Endodermal cell (in vitro differentiated cells): ENCODE measurements around the gene GTPBP4. TPM values are rescaled to one million over a fixed set of nuclear protein-coding genes. Genes with fewer than 3 reads are reported as not detected.

Experiments
- DNase-seq: peaks from one replicate; pipeline ENCODE4 v3.0.0-alpha.2; 2017
- H3K27ac ChIP-seq: 2 replicates; pipeline ENCODE4 v1.5.1; 2013; ENCODE audit warnings: mild to moderate bottlenecking, low read depth, low read length, moderate library complexity
- H3K27me3 ChIP-seq: 2 replicates; pipeline ENCODE4 v1.6.1; 2013; ENCODE audit warnings: mild to moderate bottlenecking, low read length, moderate library complexity; ENCODE audit not compliant: insufficient read depth, control insufficient read depth, poor library complexity, severe bottlenecking
- H3K36me3 ChIP-seq: 2 replicates; pipeline ENCODE4 v1.7.0; 2013; ENCODE audit warnings: mild to moderate bottlenecking, low read length, moderate library complexity; ENCODE audit not compliant: control insufficient read depth, insufficient read depth
- H3K4me1 ChIP-seq: one replicate; pipeline ENCODE4 v1.7.0; 2013; ENCODE audit warnings: low read length; ENCODE audit not compliant: control insufficient read depth, insufficient read depth
- H3K4me3 ChIP-seq: 2 replicates; pipeline ENCODE4 v1.5.1; 2013; ENCODE audit warnings: mild to moderate bottlenecking, low read length, moderate library complexity
- H3K9ac ChIP-seq: 2 replicates; pipeline ENCODE4 v1.6.1; 2013; ENCODE audit warnings: mild to moderate bottlenecking, low read length, moderate library complexity; ENCODE audit not compliant: poor library complexity, severe bottlenecking; ENCODE audit errors: extremely low read depth
- H3K9me3 ChIP-seq: 2 replicates; pipeline ENCODE4 v1.6.1; 2013; ENCODE audit warnings: mild to moderate bottlenecking, low read length, moderate library complexity; ENCODE audit not compliant: control insufficient read depth
- H3K27ac Mint-ChIP-seq: 2 replicates; pipeline ENCODE4 v1.8.0; 2020; ENCODE audit warnings: mixed read lengths
- H3K27me3 Mint-ChIP-seq: 2 replicates; pipeline ENCODE4 v1.8.0; 2021; ENCODE audit warnings: mild to moderate bottlenecking, mixed read lengths; ENCODE audit not compliant: insufficient read depth
- H3K36me3 Mint-ChIP-seq: 2 replicates; pipeline ENCODE4 v1.8.0; 2020; ENCODE audit warnings: low read depth, mixed read lengths
- H3K4me1 Mint-ChIP-seq: 2 replicates; pipeline ENCODE4 v1.8.0; 2020; ENCODE audit warnings: mixed read lengths
- H3K4me3 Mint-ChIP-seq: 2 replicates; pipeline ENCODE4 v1.8.0; 2020; ENCODE audit warnings: mild to moderate bottlenecking, moderate library complexity, mixed read lengths
- H3K9me3 Mint-ChIP-seq: 2 replicates; pipeline ENCODE4 v1.8.0; 2020; ENCODE audit warnings: mild to moderate bottlenecking, mixed read lengths
- WGBS, 2 experiments: methylation state at CpG; one replicate each; pipeline versions ENCODE4 v1.1.5 to v1.1.7; 2013; ENCODE audit warnings: missing lambda C conversion rate in 2 of 2, mixed read lengths in 1 of 2; ENCODE audit not compliant: insufficient coverage in 1 of 2, insufficient read length in 1 of 2; 5-methylcytosine and 5-hydroxymethylcytosine counted together
- total RNA-seq, 2 donors: library from RNA; stranded (reverse); fragmentation: NEBNext Ultra II Directional in 1 of 2; extraction: Animal tissue kit (Norgen Biotek cat#: 25700) in 1 of 2; gene quantifications; 2 replicates in 1 of 2; 3 replicates in 1 of 2; pipeline ENCODE4 v1.2.1, GENCODE V29; 2021
- TF ChIP-seq, protein P1 (sequence below): fragments of 200-600 bp; sonication (generic); conservative IDR thresholded peaks from 2 replicates; pipeline ENCODE4 v1.5.0; 2021; ENCODE audit warnings: antibody characterized with exemption, mild to moderate bottlenecking

GTPBP4 gene
- total RNA-seq, 2 donors from 2014 or later: 67.2 to 70.9 TPM

DNA sequence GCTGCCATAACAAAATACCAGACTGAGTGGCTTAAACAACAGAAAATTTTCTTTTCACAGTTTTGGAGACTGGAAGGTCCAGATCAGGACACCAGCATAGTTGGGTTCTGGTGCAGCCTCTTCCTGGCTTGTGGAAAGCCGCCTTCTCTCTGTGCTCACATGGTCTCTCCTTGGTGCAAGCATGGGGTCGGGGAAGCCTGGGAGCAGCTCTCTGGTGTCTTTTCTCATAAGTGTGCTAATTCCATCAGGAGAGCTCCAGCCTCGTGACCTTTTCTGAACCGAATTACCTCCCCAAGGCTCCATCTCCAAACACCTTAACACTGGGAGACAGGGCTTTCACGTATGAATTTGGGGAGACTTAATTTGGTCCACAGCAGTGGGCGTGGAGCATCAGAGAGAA, 4.8 kb upstream of the GTPBP4 start:
- Mint-ChIP-seq H3K36me3 (peaks cover 25% of the 10 kb centered on the region), H3K9me3 (peaks cover 37% of the 10 kb centered on the region), H3K4me1 (peaks cover 4% of the 10 kb centered on the region), H3K27ac (no peak overlapping the region), H3K27me3 (peaks cover 3% of the 10 kb centered on the region), H3K4me3 (no peak overlapping the region)
- no peak overlapping the region for H3K27ac ChIP-seq
- WGBS, 2 experiments: 95 to 100% methylated on average over 2 to 6 of the region's 6 CpGs
- peaks cover 3% of the 10 kb centered on the region for H3K36me3 ChIP-seq
- peaks cover 42% of the 10 kb centered on the region for H3K9me3 ChIP-seq
- no peak for DNase-seq
- TF ChIP-seq, protein P1, sequence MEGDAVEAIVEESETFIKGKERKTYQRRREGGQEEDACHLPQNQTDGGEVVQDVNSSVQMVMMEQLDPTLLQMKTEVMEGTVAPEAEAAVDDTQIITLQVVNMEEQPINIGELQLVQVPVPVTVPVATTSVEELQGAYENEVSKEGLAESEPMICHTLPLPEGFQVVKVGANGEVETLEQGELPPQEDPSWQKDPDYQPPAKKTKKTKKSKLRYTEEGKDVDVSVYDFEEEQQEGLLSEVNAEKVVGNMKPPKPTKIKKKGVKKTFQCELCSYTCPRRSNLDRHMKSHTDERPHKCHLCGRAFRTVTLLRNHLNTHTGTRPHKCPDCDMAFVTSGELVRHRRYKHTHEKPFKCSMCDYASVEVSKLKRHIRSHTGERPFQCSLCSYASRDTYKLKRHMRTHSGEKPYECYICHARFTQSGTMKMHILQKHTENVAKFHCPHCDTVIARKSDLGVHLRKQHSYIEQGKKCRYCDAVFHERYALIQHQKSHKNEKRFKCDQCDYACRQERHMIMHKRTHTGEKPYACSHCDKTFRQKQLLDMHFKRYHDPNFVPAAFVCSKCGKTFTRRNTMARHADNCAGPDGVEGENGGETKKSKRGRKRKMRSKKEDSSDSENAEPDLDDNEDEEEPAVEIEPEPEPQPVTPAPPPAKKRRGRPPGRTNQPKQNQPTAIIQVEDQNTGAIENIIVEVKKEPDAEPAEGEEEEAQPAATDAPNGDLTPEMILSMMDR: no peak
- H3K27me3 ChIP-seq: no peaks in the 10 kb centered on the region
- no peaks in the 10 kb centered on the region for H3K4me1 ChIP-seq
- no peak overlapping the region for H3K4me3 ChIP-seq
- H3K9ac ChIP-seq: no peak overlapping the region

DNA sequence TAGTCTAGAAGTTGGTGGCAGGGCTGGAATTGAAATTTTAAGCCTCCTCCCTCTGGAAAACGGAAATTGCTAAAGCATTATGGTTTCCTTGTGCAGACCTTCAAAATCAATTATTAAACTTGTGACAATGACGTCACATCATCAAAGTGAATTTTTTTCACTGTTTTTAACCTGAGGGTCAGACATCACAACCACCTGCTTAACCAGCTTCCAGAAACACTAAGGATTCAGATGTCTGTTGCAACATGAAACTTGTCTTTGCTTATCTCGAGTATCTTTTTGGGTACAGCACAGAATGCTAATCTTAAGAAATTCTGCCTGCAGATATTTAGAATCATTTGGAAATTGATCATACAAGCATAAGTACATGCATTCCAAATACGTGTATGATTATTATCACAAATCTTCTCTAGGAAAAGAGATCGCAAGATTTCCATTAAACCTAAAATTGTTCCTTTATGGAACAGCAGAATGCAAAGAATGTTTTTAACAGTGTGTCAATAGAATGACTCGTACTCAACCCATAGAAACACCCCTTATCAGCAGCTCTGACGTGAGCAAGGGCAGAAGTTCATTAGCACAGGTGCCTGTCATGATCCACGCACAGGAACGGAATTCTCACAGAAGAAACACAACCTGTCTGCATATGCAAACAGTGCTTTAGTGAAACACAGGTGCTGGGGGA, 4.1 kb upstream of the GTPBP4 start:
- no peak overlapping the region for H3K27ac ChIP-seq
- WGBS, 2 experiments: 93 to 94% methylated on average over 8 to 9 of the region's 9 CpGs
- H3K27me3 ChIP-seq: no peaks in the 10 kb centered on the region
- no peak overlapping the region for H3K4me3 ChIP-seq
- DNase-seq: no peak
- no peaks in the 10 kb centered on the region for H3K4me1 ChIP-seq
- Mint-ChIP-seq H3K36me3 (peaks cover 22% of the 10 kb centered on the region), H3K9me3 (peaks cover 32% of the 10 kb centered on the region), H3K27me3 (peaks cover 3% of the 10 kb centered on the region), H3K27ac (no peak overlapping the region), H3K4me1 (peaks cover 6% of the 10 kb centered on the region), H3K4me3 (no peak overlapping the region)
- no peak overlapping the region for H3K9ac ChIP-seq
- H3K36me3 ChIP-seq: peaks cover 3% of the 10 kb centered on the region
- TF ChIP-seq, protein P1: no peak
- H3K9me3 ChIP-seq: peaks cover 35% of the 10 kb centered on the region

DNA sequence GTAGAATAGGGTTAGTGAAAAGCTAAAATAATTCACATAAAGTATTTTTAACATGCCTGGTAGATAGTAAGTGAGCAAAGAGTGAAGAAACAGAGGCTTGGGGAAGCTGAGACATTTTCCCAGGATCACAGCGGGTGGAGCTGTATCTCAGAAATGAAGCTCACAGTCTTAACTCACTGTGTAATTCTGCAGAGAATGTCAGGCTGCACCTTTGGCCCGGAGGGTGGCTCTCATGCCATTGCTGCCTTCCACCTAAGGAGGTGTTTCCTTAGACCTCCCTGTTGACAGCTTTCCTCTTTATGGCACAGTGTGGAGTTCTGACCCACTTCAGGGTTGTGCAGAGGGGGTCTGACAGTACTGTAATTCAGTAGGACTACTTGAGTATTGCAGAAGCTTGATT, 2.9 kb upstream of the GTPBP4 start:
- Histone ChIP-seq H3K4me1 (no peaks in the 10 kb centered on the region), H3K36me3 (peaks cover 13% of the 10 kb centered on the region), H3K9me3 (peaks cover 22% of the 10 kb centered on the region), H3K9ac (no peak overlapping the region), H3K27me3 (no peaks in the 10 kb centered on the region), H3K4me3 (no peak overlapping the region), H3K27ac (no peak overlapping the region)
- TF ChIP-seq, protein P1: no peak
- no peak overlapping the region for H3K27ac Mint-ChIP-seq
- 87 to 100% methylated on average over 2 of the region's 2 CpGs for WGBS, 2 experiments
- H3K9me3 Mint-ChIP-seq: peaks cover 19% of the 10 kb centered on the region
- peaks cover 3% of the 10 kb centered on the region for H3K27me3 Mint-ChIP-seq
- H3K4me3 Mint-ChIP-seq: no peak overlapping the region
- peaks cover 14% of the 10 kb centered on the region for H3K4me1 Mint-ChIP-seq
- H3K36me3 Mint-ChIP-seq: peaks cover 25% of the 10 kb centered on the region
- DNase-seq: no peak
